Rectal smooth muscle tissue (tissue), 1 donor: ENCODE data around the gene GBA3.

Experiments used
- H3K27ac ChIP-seq: one replicate; pipeline ENCODE4 v1.7.0; 2013; ENCODE audit warnings: low read depth, low read length, inconsistent platforms
- H3K27me3 ChIP-seq: one replicate; pipeline ENCODE4 v1.7.0; 2013; ENCODE audit warnings: low read length; ENCODE audit not compliant: control insufficient read depth, insufficient read depth
- H3K36me3 ChIP-seq: one replicate; pipeline ENCODE4 v1.7.0; 2013; ENCODE audit warnings: low read length; ENCODE audit not compliant: control insufficient read depth, insufficient read depth
- H3K4me1 ChIP-seq: one replicate; pipeline ENCODE4 v1.7.0; 2013; ENCODE audit warnings: low read length; ENCODE audit not compliant: control insufficient read depth, insufficient read depth
- H3K4me3 ChIP-seq: one replicate; pipeline ENCODE4 v1.7.0; 2013; ENCODE audit warnings: low read length
- H3K9ac ChIP-seq: one replicate; pipeline ENCODE4 v1.7.0; 2013; ENCODE audit warnings: low read length

The GBA3 gene

DNA sequence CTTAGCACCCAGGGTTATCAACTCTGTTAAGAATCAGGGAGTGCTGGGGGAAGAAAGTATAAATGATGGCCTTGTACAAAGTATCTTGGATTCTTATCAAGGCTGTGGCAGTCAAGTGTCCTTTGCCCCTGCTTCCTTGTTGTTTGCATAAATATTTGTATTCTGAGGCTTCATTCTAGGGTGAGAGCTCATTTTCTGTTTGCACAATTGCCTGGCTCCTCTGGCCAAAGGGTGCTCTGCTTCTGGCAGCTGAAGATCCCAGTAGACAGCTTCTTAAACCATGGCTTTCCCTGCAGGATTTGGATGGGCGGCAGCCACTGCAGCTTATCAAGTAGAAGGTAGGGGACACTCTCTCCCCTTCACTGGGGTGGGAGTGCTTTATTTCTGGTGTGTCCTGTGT, at the start of gene GBA3:
GBA3 (plus strand) TSS at position 202 of the 400 bp plus-strand sequence.
- no peaks in the 10 kb centered on the region for H3K4me1 ChIP-seq
- H3K36me3 ChIP-seq = no peaks in the 10 kb centered on the region
- H3K27ac ChIP-seq = no peak within 1 kb of the TSS
- no peak within 1 kb of the TSS for H3K9ac ChIP-seq
- no peak within 1 kb of the TSS for H3K4me3 ChIP-seq
- H3K27me3 ChIP-seq = no peaks in the 10 kb centered on the region

DNA sequence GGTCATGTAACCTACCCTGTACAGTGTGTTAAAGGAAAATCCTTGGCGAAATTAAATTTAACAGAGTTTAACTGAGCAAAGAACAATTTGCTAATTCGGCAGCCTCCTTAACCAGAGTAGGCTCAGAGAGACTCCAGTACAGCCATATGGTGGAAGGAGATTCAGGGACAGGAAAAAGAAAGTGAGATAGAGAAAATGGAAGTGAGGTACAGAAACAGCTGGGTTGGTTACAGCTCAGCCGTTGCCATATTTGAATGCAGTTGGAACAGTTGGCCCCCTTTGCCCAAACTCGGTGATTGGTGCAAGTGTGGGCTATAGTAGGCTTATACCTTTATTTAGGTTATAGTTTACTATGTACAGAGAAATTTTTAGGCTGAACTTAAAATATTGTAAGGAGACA, 48.8 kb upstream of the GBA3 start:
- Histone ChIP-seq H3K27ac (no peak overlapping the region), H3K36me3 (no peaks in the 10 kb centered on the region), H3K9ac (no peak overlapping the region), H3K4me3 (no peak overlapping the region), H3K27me3 (no peaks in the 10 kb centered on the region), H3K4me1 (no peaks in the 10 kb centered on the region)

DNA sequence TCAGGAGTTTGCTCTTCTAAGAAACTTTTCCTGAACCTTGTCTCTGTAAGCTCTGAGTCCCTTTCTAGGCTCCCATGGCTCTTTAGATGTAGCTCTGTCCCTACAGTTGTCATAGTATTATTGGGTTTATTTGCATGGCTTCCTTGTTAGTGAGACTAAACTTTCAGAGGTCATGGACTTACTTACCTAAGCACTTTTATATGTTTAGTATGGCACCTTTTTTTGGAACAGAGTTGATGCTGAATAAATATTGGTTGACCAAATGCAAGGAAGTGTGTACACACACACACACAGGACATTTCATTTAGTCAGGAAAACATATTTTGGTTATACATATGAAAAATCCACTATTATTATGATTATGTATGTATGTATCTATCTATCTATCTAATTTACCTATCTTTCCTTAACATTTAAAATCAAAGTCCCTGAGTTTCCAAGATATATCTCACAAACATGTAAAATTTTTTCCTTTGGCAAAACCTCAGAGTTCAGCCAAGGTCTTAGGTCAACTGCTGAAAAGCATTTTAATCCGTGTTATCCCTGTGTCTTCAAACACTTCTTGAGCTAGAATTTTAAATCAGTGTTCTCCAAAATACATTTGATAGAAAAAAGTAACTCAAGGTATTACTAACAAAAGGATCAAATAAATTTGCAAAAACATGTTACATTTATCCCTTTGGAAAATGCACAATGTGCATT, 47.1 kb upstream of the GBA3 start:
- Histone ChIP-seq H3K36me3 (no peaks in the 10 kb centered on the region), H3K9ac (no peak overlapping the region), H3K4me1 (no peaks in the 10 kb centered on the region), H3K4me3 (no peak overlapping the region), H3K27me3 (no peaks in the 10 kb centered on the region), H3K27ac (no peak overlapping the region)

DNA sequence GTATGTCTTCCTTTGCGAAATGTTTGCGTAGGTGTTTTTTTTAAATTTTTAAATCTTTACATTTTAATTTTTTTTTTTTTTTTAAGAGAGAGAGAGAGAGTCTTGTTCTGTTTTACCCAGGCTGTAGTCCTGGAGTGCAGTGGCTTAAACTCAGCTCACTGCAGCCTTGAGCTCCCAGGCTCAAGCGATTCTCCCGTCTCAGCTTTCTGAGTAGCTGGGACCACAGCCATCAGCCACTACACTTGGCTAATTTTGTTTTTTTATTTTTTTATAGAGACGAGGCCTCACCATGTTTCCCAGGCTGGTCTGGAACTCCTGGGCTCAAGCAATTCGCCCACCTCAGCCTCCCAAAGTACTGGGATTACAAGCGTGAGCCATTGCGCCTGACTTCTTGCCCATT, 43.7 kb upstream of the GBA3 start:
- Histone ChIP-seq H3K36me3 (no peaks in the 10 kb centered on the region), H3K27ac (no peak overlapping the region), H3K4me1 (no peaks in the 10 kb centered on the region), H3K27me3 (no peaks in the 10 kb centered on the region), H3K4me3 (no peak overlapping the region), H3K9ac (no peak overlapping the region)

DNA sequence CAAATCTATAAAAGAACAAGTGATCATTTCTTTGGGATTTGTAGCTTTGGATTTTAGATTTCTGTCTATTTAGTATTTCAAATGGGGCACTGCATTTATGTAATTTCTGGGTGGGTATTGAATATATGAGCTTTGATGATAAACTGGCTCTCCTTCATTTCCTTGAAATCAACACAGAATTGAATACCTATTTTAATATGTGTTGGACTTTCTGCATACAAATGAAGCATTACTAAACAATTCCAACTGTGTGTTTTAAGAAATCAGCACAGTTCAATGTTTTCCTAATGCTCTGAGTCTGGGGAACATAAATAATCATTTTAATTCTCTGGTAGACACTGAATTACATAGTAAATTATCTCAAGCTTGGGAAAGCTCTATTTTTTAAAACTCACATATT, 42.0 kb upstream of the GBA3 start:
- Histone ChIP-seq H3K27ac (no peak overlapping the region), H3K36me3 (no peaks in the 10 kb centered on the region), H3K9ac (no peak overlapping the region), H3K4me1 (no peaks in the 10 kb centered on the region), H3K4me3 (no peak overlapping the region), H3K27me3 (no peaks in the 10 kb centered on the region)

DNA sequence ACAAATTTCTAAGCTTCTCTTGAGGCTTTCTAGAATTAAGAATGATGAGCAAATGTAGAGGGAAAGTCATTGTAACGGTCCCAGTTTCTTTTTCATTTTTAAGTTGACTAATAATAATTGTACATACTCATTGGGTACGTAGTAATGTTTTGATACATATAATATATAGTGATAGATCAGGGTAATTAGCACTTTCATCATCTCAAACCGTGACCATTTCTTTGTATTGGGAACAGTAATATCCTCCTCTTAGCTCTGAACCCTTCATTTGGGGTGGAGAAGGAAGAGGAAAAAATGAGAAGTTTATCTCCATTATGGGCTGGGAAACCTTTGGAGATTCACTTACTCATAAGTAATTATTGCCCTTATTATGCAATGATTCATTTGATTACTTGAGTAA, 39.0 kb upstream of the GBA3 start:
- Histone ChIP-seq H3K4me3 (no peak overlapping the region), H3K4me1 (no peaks in the 10 kb centered on the region), H3K36me3 (no peaks in the 10 kb centered on the region), H3K27me3 (no peaks in the 10 kb centered on the region), H3K27ac (no peak overlapping the region), H3K9ac (no peak overlapping the region)

DNA sequence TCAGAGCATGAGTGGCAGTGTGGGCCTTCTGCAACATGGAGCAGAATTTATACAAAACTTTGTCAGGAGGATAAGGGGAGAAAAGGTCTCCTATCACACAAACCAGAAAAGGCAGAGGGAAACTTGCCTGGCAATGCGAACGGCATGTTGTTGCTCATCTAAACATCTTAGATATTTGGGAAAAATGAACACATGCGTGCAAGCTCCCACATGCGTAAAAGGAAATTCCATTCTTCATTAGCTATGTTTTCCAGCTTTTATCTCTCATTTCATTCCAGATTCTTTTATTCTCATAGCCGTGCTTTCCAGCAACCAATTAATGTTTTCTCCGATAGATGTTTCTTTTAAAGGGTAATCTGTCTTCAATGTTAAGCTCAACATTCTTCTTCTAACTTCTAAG, 31.3 kb upstream of the GBA3 start:
- H3K27me3 ChIP-seq = no peaks in the 10 kb centered on the region
- H3K27ac ChIP-seq = no peak overlapping the region
- H3K36me3 ChIP-seq = no peaks in the 10 kb centered on the region
- no peaks in the 10 kb centered on the region for H3K4me1 ChIP-seq
- no peak overlapping the region for H3K9ac ChIP-seq
- H3K4me3 ChIP-seq = no peak overlapping the region

DNA sequence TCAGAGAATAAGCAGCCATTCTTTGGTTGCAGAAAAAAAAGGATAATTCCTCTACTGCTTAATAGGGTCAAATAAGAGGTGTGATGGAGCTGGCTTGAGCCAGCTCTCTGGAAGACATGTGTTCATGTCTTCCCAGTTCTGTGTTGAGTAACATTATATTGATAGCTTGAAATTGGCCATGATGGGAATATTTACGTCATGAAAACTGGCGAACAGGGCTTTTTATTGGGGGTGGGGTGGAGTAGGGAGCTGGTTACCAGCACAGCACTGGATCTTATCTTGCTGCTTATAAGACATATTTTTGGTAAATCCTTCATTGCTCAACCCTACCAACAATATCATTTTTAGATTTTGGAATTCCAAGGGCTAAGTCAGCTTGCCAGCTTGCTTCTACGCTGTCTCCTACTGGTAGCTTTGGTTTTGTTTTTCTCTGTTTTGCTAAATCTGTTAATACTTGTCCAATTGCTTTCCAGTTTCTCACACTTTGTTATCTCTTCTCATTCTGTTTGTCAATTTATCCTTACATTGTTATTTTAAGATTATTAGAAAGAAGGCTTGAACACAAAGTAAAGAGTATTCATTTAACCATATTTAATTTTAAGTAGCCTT, 25.3 kb upstream of the GBA3 start:
- no peaks in the 10 kb centered on the region for H3K4me1 ChIP-seq
- no peak overlapping the region for H3K4me3 ChIP-seq

DNA sequence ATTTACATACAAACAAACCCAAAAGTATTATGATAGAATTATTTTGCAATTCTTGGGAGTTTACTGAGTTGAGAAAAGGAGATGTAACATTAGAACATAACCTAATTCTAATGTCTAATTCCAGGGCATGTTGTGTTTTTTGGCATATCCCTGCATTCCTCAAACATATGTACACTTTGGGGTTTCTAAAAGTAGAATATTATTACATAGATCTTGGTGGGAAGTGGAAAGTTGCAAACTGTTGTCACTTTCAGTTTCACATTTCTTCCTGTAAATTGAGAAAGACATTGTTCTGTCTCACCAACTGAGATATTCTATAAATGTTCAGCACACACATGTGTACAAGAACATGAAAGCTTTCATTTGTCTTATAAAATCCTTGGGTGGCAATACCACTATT, 24.4 kb upstream of the GBA3 start:
- no peaks in the 10 kb centered on the region for H3K27me3 ChIP-seq
- H3K4me1 ChIP-seq = no peaks in the 10 kb centered on the region
- H3K4me3 ChIP-seq = no peak overlapping the region
- no peak overlapping the region for H3K9ac ChIP-seq
- no peaks in the 10 kb centered on the region for H3K36me3 ChIP-seq
- no peak overlapping the region for H3K27ac ChIP-seq

More for the DNA sequence above, 25.3 kb upstream of the GBA3 start:
- no peak overlapping the region for H3K9ac ChIP-seq
- no peaks in the 10 kb centered on the region for H3K36me3 ChIP-seq
- no peaks in the 10 kb centered on the region for H3K27me3 ChIP-seq
- H3K27ac ChIP-seq = no peak overlapping the region

DNA sequence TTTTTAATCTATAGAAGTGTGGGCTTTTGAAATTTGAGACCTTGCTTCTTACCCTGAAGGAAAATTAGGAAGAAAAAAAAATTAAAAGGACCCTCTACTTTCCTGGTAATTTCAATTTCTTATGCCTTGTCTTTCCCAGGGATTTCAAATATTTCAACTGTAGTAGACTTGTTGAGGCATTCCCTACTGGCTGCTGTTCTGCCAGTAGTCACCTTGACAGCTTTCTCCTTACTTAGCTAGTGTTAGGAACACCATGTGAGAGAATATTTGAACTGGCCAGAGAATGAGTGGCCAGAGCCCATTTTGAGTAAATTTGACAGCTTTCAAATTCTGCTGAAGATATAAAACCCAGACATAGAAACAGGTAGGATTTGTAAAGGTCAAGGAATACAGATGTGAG, 24.0 kb upstream of the GBA3 start:
- H3K36me3 ChIP-seq = no peaks in the 10 kb centered on the region
- H3K9ac ChIP-seq = no peak overlapping the region
- H3K4me1 ChIP-seq = no peaks in the 10 kb centered on the region
- no peak overlapping the region for H3K4me3 ChIP-seq
- H3K27me3 ChIP-seq = no peaks in the 10 kb centered on the region
- no peak overlapping the region for H3K27ac ChIP-seq

DNA sequence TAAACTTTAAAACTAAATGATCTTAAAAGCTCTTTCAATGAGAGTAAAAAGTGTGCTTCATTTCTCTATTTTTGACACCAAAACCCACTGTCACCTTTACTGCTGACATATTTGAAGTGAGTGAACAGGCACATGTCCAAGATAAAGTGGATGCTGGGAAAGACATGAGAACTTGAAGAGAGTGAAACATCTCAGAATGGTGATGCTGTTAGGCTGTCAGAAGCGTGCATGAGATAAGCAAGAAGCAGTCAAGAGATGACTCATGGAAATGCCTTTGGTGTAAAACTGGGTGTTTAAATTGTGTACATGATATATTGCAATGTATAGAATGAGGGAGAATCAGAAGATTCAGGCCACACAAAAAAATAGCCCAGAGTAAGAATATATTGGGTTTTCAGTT, 21.8 kb upstream of the GBA3 start:
- H3K27ac ChIP-seq = no peak overlapping the region
- H3K27me3 ChIP-seq = no peaks in the 10 kb centered on the region
- no peaks in the 10 kb centered on the region for H3K4me1 ChIP-seq
- H3K36me3 ChIP-seq = no peaks in the 10 kb centered on the region
- H3K4me3 ChIP-seq = no peak overlapping the region
- no peak overlapping the region for H3K9ac ChIP-seq

DNA sequence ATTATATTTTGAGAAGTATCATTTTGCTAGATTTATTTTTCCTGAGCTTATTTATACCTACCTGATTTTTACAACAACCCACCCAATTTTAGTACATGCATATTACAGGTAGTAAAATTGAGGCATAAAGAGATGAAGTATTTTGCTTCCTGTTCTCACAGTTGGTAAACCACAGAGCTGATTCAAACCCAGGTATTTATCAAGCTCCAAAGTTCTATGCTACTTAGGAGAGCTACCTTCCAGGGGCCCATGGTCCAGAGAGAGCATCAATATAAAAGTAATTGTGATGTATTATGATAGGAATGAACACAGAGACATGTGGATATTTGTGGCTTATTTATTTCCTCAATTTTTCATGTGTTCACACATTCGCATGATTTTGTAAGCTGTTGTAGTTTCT, 20.2 kb upstream of the GBA3 start:
- no peaks in the 10 kb centered on the region for H3K36me3 ChIP-seq
- no peak overlapping the region for H3K4me3 ChIP-seq
- H3K4me1 ChIP-seq = no peaks in the 10 kb centered on the region
- no peak overlapping the region for H3K9ac ChIP-seq
- H3K27me3 ChIP-seq = no peaks in the 10 kb centered on the region
- no peak overlapping the region for H3K27ac ChIP-seq

DNA sequence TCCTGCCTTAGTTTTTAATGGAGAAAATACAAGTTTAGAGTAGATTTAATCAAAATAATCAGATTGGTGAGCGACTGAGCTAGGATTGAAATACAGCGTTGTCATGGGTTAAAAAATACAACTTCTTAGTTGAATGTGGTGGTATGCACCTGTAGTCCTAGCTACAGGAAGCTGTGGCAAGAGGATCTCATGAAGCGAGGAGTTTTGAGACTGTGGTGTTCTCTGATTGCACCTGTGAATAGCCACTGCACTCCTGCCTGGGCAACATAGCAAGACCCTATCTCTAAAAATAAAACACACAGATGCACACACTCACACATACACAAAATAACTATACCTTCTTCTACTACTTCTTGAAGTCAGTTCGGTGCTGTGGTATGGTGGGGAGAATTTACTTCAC, 19.8 kb upstream of the GBA3 start:
- no peaks in the 10 kb centered on the region for H3K36me3 ChIP-seq
- H3K9ac ChIP-seq = no peak overlapping the region
- H3K27ac ChIP-seq = no peak overlapping the region
- no peak overlapping the region for H3K4me3 ChIP-seq
- no peaks in the 10 kb centered on the region for H3K27me3 ChIP-seq
- H3K4me1 ChIP-seq = peaks cover 2% of the 10 kb centered on the region
